ENCODE measurements around the gene NRIP1.

The NRIP1 gene

DNA sequence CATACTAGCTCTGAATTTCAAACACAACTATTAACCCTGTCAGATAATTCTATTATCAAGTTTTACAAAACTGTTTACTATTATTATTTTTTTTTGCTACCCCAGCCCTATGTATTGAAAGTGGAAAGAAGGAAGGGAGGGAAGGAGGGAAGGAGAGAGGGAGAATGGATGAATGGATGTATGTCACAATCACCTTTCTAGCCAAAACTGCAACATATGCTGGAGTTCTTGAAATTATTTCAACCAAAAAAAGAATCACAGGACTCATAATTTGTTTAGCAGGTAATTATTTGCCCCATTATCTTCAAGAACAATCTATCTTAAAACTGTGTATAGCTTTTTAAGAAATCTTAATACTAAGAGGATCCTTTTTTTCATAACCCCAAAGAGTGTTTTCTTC is 5.4 kb downstream of the NRIP1 start:
- no peak for DNase-seq (ENCODE audit: low spot score)
- TF ChIP-seq, protein P1, sequence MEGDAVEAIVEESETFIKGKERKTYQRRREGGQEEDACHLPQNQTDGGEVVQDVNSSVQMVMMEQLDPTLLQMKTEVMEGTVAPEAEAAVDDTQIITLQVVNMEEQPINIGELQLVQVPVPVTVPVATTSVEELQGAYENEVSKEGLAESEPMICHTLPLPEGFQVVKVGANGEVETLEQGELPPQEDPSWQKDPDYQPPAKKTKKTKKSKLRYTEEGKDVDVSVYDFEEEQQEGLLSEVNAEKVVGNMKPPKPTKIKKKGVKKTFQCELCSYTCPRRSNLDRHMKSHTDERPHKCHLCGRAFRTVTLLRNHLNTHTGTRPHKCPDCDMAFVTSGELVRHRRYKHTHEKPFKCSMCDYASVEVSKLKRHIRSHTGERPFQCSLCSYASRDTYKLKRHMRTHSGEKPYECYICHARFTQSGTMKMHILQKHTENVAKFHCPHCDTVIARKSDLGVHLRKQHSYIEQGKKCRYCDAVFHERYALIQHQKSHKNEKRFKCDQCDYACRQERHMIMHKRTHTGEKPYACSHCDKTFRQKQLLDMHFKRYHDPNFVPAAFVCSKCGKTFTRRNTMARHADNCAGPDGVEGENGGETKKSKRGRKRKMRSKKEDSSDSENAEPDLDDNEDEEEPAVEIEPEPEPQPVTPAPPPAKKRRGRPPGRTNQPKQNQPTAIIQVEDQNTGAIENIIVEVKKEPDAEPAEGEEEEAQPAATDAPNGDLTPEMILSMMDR (IDR thresholded peaks at IDR 0.05; ENCODE audit: borderline replicate concordance, control extremely low read depth, extremely low read depth, insufficient read depth, missing control alignments), result no peak
- in situ Hi-C loops (cut with MboI; ENCODE audit: low sequenced_read_pairs, unreplicated experiment), result loop anchor here (10.0 kb wide), 1 partner anchor 185 kb away; no protein-coding TSS in a partner anchor

DNA sequence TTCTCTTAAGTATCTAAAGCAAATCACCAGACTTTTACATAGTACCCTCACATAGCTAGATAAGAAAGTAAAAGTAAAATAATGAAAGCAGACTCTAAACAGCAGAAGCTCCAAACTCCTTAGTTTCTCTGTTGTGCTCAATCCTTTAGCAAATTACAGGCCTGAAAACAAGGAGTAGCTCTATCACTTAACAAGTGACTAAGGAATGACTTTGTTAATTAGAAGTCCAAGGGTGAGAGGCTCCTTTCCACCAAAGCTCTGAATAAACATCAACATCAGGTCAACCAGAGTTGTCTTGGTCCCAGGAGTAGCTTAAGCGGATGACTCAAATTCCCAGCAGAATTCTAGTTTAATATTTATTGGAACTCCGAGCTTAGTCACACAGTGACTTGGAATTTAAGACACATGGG is 5.9 kb downstream of the NRIP1 start:
- in situ Hi-C loops (cut with MboI; ENCODE audit: low sequenced_read_pairs, unreplicated experiment), result loop anchor here (10.0 kb wide), 1 partner anchor 184 kb away; no protein-coding TSS in a partner anchor
- TF ChIP-seq, protein P1 (IDR thresholded peaks at IDR 0.05; ENCODE audit: borderline replicate concordance, control extremely low read depth, extremely low read depth, insufficient read depth, missing control alignments), result no peak
- DNase-seq (ENCODE audit: low spot score), result no peak

DNA sequence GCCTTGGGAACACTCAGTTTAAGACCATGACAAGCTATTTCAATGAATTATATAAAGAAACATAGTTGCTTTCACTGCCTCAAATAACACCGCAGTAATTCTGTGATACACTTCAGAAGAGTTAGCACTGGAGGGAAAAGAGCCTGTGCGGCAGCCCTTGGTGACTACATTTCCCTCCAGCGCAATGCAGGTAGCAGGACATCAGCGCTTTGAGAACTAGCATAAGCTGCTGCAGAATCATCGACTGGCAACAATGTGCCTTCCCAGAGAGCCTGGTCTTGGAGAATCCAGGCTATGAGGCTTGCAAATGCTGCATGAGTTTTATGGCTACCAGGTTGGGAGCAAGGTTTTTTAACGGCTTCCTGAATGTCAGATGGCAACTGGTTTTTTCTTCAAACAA is 7.5 kb downstream of the NRIP1 start:
- in situ Hi-C loops (cut with MboI; ENCODE audit: low sequenced_read_pairs, unreplicated experiment), result loop anchor here (10.0 kb wide), 1 partner anchor 182 kb away; no protein-coding TSS in a partner anchor
- no peak for DNase-seq (ENCODE audit: low spot score)
- TF ChIP-seq, protein P1 (IDR thresholded peaks at IDR 0.05; ENCODE audit: borderline replicate concordance, control extremely low read depth, extremely low read depth, insufficient read depth, missing control alignments), result no peak

DNA sequence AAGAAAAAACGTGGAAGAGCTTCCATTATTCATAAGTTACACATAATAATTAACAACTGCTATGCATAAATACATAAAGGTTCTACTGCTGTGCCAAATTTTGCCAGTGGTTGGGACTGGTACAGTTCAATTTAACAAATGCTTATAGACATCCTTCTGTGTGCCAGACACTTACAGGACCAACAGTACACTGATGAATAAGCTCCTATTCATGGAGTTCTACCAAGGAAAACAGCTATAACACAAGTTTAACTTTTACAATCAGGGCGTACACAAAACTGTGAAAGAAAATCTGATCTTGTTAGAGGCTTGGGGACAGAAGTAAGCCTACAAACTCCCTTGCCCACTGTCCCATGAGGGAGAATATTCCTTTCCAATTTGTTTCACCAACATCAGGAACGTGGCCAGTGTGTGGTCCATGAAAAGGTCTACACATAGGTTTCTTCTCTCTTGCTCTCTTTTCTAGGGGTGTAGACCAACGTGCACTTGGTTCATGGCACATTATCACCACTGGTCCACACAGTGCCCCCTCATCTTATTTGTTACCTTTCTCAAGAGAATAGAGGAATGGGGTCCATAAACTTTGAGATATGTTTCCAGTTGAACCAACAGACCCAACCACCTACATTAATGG is 10.1 kb downstream of the NRIP1 start:
- DNase-seq (ENCODE audit: low spot score), result no peak
- in situ Hi-C loops (cut with MboI; ENCODE audit: low sequenced_read_pairs, unreplicated experiment), result loop anchor here (10.0 kb wide), 1 partner anchor 180 kb away; no protein-coding TSS in a partner anchor
- TF ChIP-seq, protein P1 (IDR thresholded peaks at IDR 0.05; ENCODE audit: borderline replicate concordance, control extremely low read depth, extremely low read depth, insufficient read depth, missing control alignments), result no peak

DNA sequence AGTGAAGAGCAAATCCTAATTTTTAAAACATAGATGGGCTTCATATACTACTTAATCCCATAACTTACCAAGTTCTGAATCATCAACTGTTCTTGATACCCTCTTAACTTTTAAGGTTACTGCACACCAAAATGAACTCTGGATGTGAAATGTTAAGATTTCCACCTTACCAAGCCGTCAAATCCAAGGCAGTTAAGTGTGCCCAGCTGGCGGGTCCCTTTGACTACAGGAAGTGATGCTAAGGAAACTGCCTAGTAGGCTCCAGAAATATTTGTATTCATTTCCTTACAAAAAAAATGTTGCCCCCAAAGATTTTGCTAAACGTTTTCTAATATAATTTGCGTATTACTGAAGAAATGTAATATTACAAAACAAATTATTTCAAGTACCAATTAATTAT is 10.7 kb downstream of the NRIP1 start:
- TF ChIP-seq, protein P1 (IDR thresholded peaks at IDR 0.05; ENCODE audit: borderline replicate concordance, control extremely low read depth, extremely low read depth, insufficient read depth, missing control alignments), result no peak
- no peak for DNase-seq (ENCODE audit: low spot score)
- in situ Hi-C loops (cut with MboI; ENCODE audit: low sequenced_read_pairs, unreplicated experiment), result loop anchor here (10.0 kb wide), 1 partner anchor 179 kb away; no protein-coding TSS in a partner anchor

DNA sequence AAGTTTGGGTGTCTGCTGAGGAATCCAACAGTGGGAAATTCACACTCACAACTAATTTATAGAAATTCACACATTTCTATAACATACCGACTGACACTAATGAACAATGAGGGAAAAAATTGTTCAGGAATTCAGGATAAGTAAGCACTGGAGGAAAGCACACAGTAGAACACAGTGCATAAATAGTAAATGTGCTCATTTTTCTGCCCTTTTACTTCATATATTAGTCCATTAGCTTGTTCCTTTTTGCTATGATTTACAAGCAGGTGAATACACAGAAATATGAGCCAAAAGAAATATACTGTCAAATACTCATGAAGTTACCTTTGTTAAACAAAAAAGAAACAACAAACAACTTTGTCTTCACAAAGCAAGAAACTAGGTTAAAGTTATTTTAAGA is 11.3 kb downstream of the NRIP1 start:
- TF ChIP-seq, protein P1 (IDR thresholded peaks at IDR 0.05; ENCODE audit: borderline replicate concordance, control extremely low read depth, extremely low read depth, insufficient read depth, missing control alignments), result no peak
- DNase-seq (ENCODE audit: low spot score), result no peak
- in situ Hi-C loops (cut with MboI; ENCODE audit: low sequenced_read_pairs, unreplicated experiment), result loop anchor here (10.0 kb wide), 1 partner anchor 179 kb away; no protein-coding TSS in a partner anchor

Measured in GM13976 (cell line).